Mesothelial cell of epicardium (in vitro differentiated cells): Measurements from ENCODE around the gene GYS1. TPM values are rescaled to one million over a fixed set of nuclear protein-coding genes. Genes with fewer than 3 reads are reported as not detected.

Source experiments
- DNase-seq, 2 experiments: peaks; one replicate each; pipeline ENCODE4 v3.0.0; 2021; ENCODE audit warnings: low spot score in 2 of 2; ENCODE audit not compliant: unreplicated experiment in 2 of 2
- H3K27ac Mint-ChIP-seq: 2 replicates; pipeline ENCODE4 v1.8.0; 2021; ENCODE audit warnings: mixed read lengths
- H3K27me3 Mint-ChIP-seq: 2 replicates; pipeline ENCODE4 v1.8.0; 2021; ENCODE audit warnings: low read depth, mixed read lengths
- H3K36me3 Mint-ChIP-seq: 2 replicates; pipeline ENCODE4 v1.8.0; 2021; ENCODE audit warnings: mixed read lengths
- H3K4me1 Mint-ChIP-seq: 2 replicates; pipeline ENCODE4 v1.8.0; 2021; ENCODE audit warnings: mixed read lengths
- H3K4me3 Mint-ChIP-seq: 2 replicates; pipeline ENCODE4 v1.8.0; 2021; ENCODE audit warnings: mild to moderate bottlenecking, moderate library complexity, mixed read lengths
- H3K9me3 Mint-ChIP-seq: 2 replicates; pipeline ENCODE4 v1.8.0; 2021; ENCODE audit warnings: mixed read lengths
- CTCF ChIP-seq: fragments of 200-600 bp; sonication (generic); IDR thresholded peaks from one replicate; pipeline ENCODE4 v1.5.0; 2021; ENCODE audit warnings: antibody characterized with exemption; ENCODE audit not compliant: unreplicated experiment
- total RNA-seq: library from RNA; stranded (reverse); gene quantifications from 3 replicates; pipeline ENCODE4 v1.2.1, GENCODE V29; 2021

The GYS1 gene
- total RNA-seq, 1 donor from 2014 or later: 58.8 TPM

- Mint-ChIP-seq H3K9me3 (no peaks in the 10 kb centered on the region), H3K4me3 (no peak overlapping the region), H3K27me3 (no peaks in the 10 kb centered on the region), H3K27ac (peak overlapping the region; percentile 12), H3K36me3 (peaks cover 15% of the 10 kb centered on the region), H3K4me1 (peaks cover 6% of the 10 kb centered on the region)
- peak; percentile 59 for TF ChIP-seq CTCF
- peak in 1 of 2 experiments; percentile 71 for DNase-seq
Observed at GRCh38 chr19:48999481-49000325, 6.6 kb upstream of the GYS1 start.

GRCh38 chr19:48997972-48998371, 4.9 kb upstream of the GYS1 start:
- H3K4me3 Mint-ChIP-seq: no peak overlapping the region
- H3K4me1 Mint-ChIP-seq: peaks cover 15% of the 10 kb centered on the region
- H3K9me3 Mint-ChIP-seq: no peaks in the 10 kb centered on the region
- peaks cover 9% of the 10 kb centered on the region for H3K36me3 Mint-ChIP-seq
- H3K27ac Mint-ChIP-seq: no peak overlapping the region
- H3K27me3 Mint-ChIP-seq: no peaks in the 10 kb centered on the region
- DNase-seq: no peak
- no peak for TF ChIP-seq CTCF

GRCh38 chr19:48994035-48994386, 902 bp upstream of the GYS1 start:
- Mint-ChIP-seq H3K4me1 (peaks cover 31% of the 10 kb centered on the region), H3K36me3 (peaks cover 5% of the 10 kb centered on the region), H3K9me3 (no peaks in the 10 kb centered on the region)

GRCh38 chr19:48992581-48993174, 431 bp downstream of the GYS1 start:
- no peak for TF ChIP-seq CTCF
- Mint-ChIP-seq H3K27ac (peak overlapping the region; percentile 99), H3K9me3 (no peaks in the 10 kb centered on the region), H3K36me3 (peaks cover 15% of the 10 kb centered on the region), H3K4me3 (peak overlapping the region; percentile 93), H3K4me1 (peaks cover 31% of the 10 kb centered on the region), H3K27me3 (no peaks in the 10 kb centered on the region)
- peak in 1 of 2 experiments; percentile 49 for DNase-seq

More at GRCh38 chr19:48994035-48994386, 902 bp upstream of the GYS1 start:
- peak overlapping the region; percentile 99 for H3K27ac Mint-ChIP-seq
- H3K27me3 Mint-ChIP-seq: no peaks in the 10 kb centered on the region
- DNase-seq: no peak
- H3K4me3 Mint-ChIP-seq: peak overlapping the region; percentile 93
- no peak for TF ChIP-seq CTCF

GRCh38 chr19:48991873-48992580, 1.1 kb downstream of the GYS1 start:
- peak overlapping the region; percentile 93 for H3K4me3 Mint-ChIP-seq
- H3K4me1 Mint-ChIP-seq: peaks cover 31% of the 10 kb centered on the region
- H3K9me3 Mint-ChIP-seq: no peaks in the 10 kb centered on the region
- DNase-seq: no peak
- H3K27me3 Mint-ChIP-seq: no peaks in the 10 kb centered on the region
- TF ChIP-seq CTCF: no peak
- peak overlapping the region; percentile 99 for H3K27ac Mint-ChIP-seq
- H3K36me3 Mint-ChIP-seq: peaks cover 18% of the 10 kb centered on the region
